ENCODE results near the gene NUTM2F. TPM values are rescaled to one million over a fixed set of nuclear protein-coding genes. Genes with fewer than 3 reads are reported as not detected.
"Not testable (repeated sequence)": the region's sequence is repeated elsewhere in the genome, so short reads cannot be mapped to it uniquely, and the experiment has no call there.

Gene NUTM2F
- total RNA-seq, 2 donors from 2014 or later: not detected

- Histone ChIP-seq H3K27ac (peak overlapping the region; percentile 85), H3K36me3 (peaks cover 5% of the 10 kb centered on the region), H3K9me3 (no peaks in the 10 kb centered on the region), H3K27me3 (no peaks in the 10 kb centered on the region), H3K4me3 (no peak overlapping the region), H3K4me1 (no peaks in the 10 kb centered on the region), H3K9ac (ENCODE audit: low read depth in 2 of 2, low read length in 2 of 2) (peak overlapping the region in 1 of 2 donors; percentile 22)
- peak; percentile 70 for DNase-seq
- TF ChIP-seq CTCF (IDR thresholded peaks at IDR 0.05): no peak
- intact Hi-C loops (cut with DNase I): no loop called here
Measured at GRCh38 chr9:94277885-94278536, 50.4 kb downstream of the NUTM2F start.

GRCh38 chr9:94277029-94277428 is 51.4 kb downstream of the NUTM2F start:
- H3K4me3 ChIP-seq; H3K9me3 ChIP-seq; H3K27me3 ChIP-seq; H3K36me3 ChIP-seq; H3K4me1 ChIP-seq; H3K9ac ChIP-seq (ENCODE audit: low read depth in 2 of 2, low read length in 2 of 2); DNase-seq; intact Hi-C loops (cut with DNase I): not testable (repeated sequence)
- peak overlapping the region; percentile 85 for H3K27ac ChIP-seq

GRCh38 chr9:94270009-94270408 is 58.4 kb downstream of the NUTM2F start:
- no peaks in the 10 kb centered on the region for H3K27me3 ChIP-seq
- H3K27ac ChIP-seq: no peak overlapping the region
- no peaks in the 10 kb centered on the region for H3K9me3 ChIP-seq
- intact Hi-C loops (cut with DNase I): no loop called here
- no peak overlapping the region for H3K4me3 ChIP-seq
- H3K4me1 ChIP-seq: no peaks in the 10 kb centered on the region
- no peaks in the 10 kb centered on the region for H3K36me3 ChIP-seq
- no peak for DNase-seq
- TF ChIP-seq CTCF (IDR thresholded peaks at IDR 0.05): no peak
- H3K9ac ChIP-seq (ENCODE audit: low read depth in 2 of 2, low read length in 2 of 2): no peak overlapping the region

- Histone ChIP-seq H3K27ac (no peak overlapping the region), H3K27me3 (no peaks in the 10 kb centered on the region), H3K4me3 (no peak overlapping the region), H3K4me1 (no peaks in the 10 kb centered on the region), H3K36me3 (no peaks in the 10 kb centered on the region), H3K9ac (ENCODE audit: low read depth in 2 of 2, low read length in 2 of 2) (no peak overlapping the region), H3K9me3 (no peaks in the 10 kb centered on the region)
- no peak for DNase-seq
- intact Hi-C loops (cut with DNase I): no loop called here
- TF ChIP-seq CTCF (IDR thresholded peaks at IDR 0.05): no peak
Measured at GRCh38 chr9:94269264-94269663, 59.2 kb downstream of the NUTM2F start.

Other genes starting within 250 kb of the NUTM2F start
- 1 to 10 TPM; 5.4 TPM for gene PTPDC1, start 244.2 kb downstream of the NUTM2F start, total RNA-seq
- 10 to 100 TPM in 1 of 2 donors, 1 to 10 TPM in 1; 5.9 to 10.0 TPM for gene ZNF169, start 69.3 kb downstream of the NUTM2F start, total RNA-seq
- 1 to 10 TPM; 2.1 to 2.5 TPM for gene PCAT7, start 226.4 kb upstream of the NUTM2F start, total RNA-seq

All from colonic mucosa (tissue), 4 donors.